OCI-LY3 (cell line): ENCODE measurements around the gene RAB37.

Experiments
- CTCF ChIP-seq: fragments of 200-600, 300-600 bp; sonication (generic); IDR thresholded peaks from 2 replicates; pipeline ENCODE4 v1.5.1; 2014; ENCODE audit warnings: antibody characterized with exemption, low read length, low read depth
- EZH2phosphoT487 ChIP-seq: fragments of 200-600 bp; shearing (Covaris generic); IDR thresholded peaks from 2 replicates; pipeline ENCODE4 v1.6.1; 2018; ENCODE audit warnings: antibody characterized with exemption, mixed run types, low read depth

- no peak for TF ChIP-seq CTCF
- TF ChIP-seq EZH2phosphoT487: no peak
These were observed 21.9 kb upstream of the RAB37 start for GRCh38 chr17:74715144-74715543.
